ENCODE results near the gene SCGB1C2. TPM values are rescaled to one million over a fixed set of nuclear protein-coding genes. Genes with fewer than 3 reads are reported as not detected.

The SCGB1C2 gene
- total and polyA plus RNA-seq, 2 donors (not counting 3 experiments of a cell fraction or from before 2014, with no cell fraction given), result not detected

GRCh38 chr17:143785-144281 lies 6.5 kb downstream of the SCGB1C2 start:
- Histone ChIP-seq H3K4me2 (ENCODE audit: insufficient read depth, low read length) (no peak overlapping the region), H3K9me1 (replicated peaks; ENCODE audit: control insufficient read depth, extremely low read depth, insufficient read depth, low read length) (no peaks in the 10 kb centered on the region), H3K4me3 (replicated peaks in 1 of 3; ENCODE audit: insufficient read depth in 1 of 3, low read depth in 1 of 3, low read length in 3 of 3) (no peak overlapping the region), H3K9me3 (replicated peaks; ENCODE audit: control insufficient read depth, insufficient read depth, low read length) (no peaks in the 10 kb centered on the region), H3K79me2 (ENCODE audit: control insufficient read depth, insufficient read depth, low read length) (no peaks in the 10 kb centered on the region), H3K27ac (ENCODE audit: insufficient read depth, low read depth, low read length) (no peak overlapping the region), H4K20me1 (replicated peaks; ENCODE audit: control insufficient read depth, extremely low read depth, insufficient read depth, low read length) (no peaks in the 10 kb centered on the region), H3K4me1 (ENCODE audit: control insufficient read depth, extremely low read depth, insufficient read depth, low read length) (no peaks in the 10 kb centered on the region), H3K36me3 (ENCODE audit: control insufficient read depth in 2 of 2, extremely low read depth in 1 of 2, insufficient read depth in 2 of 2, low read length in 2 of 2) (no peaks in the 10 kb centered on the region), H3K9ac (replicated peaks; ENCODE audit: extremely low read depth, insufficient read depth, low read length) (no peak overlapping the region), H2AFZ (ENCODE audit: low read depth, low read length) (peak overlapping the region; percentile 68), H3K27me3 (ENCODE audit: control insufficient read depth in 2 of 2, insufficient read depth in 2 of 2, low read length in 2 of 2) (no peaks in the 10 kb centered on the region)
- peak; percentile 73 for DNase-seq (ENCODE audit: low read depth, low spot score)
- CTCF ChIA-PET, result interaction anchor here (3.1 kb wide), 1 partner anchor 243 kb away, joined by 20 read pairs; no protein-coding TSS in a partner anchor
- intact Hi-C loops (cut with micrococcal nuclease), result loop anchor here (2.0 to 5.0 kb wide), 4 partner anchors 165 to 853 kb away; partner anchors contain the start of gene TIMM22
- TF ChIP-seq FOS (IDR thresholded peaks at IDR 0.05; ENCODE audit: borderline replicate concordance, insufficient read depth, low read length) (no peak), POLR2A (IDR thresholded peaks at IDR 0.05; ENCODE audit: low read depth, low read length) (no peak), JUN (IDR thresholded peaks at IDR 0.05; ENCODE audit: borderline replicate concordance, insufficient read depth, insufficient read length, low read depth) (no peak), MYC (IDR thresholded peaks at IDR 0.05; ENCODE audit: low read depth, low read length) (no peak), GATA2 (IDR thresholded peaks at IDR 0.05; ENCODE audit: insufficient read depth, insufficient read length, low read depth, low read length) (no peak), CTCF (IDR thresholded peaks at IDR 0.05; ENCODE audit: extremely low read depth in 1 of 2, insufficient read depth in 1 of 2, low read depth in 1 of 2, low read length in 2 of 2) (peak; percentile 73 to 87), MAX (IDR thresholded peaks at IDR 0.05; ENCODE audit: insufficient read depth, insufficient read length) (no peak), POLR2AphosphoS5 (IDR thresholded peaks at IDR 0.05; ENCODE audit: insufficient read depth, low read depth, low read length) (no peak), EZH2 (IDR thresholded peaks at IDR 0.05; ENCODE audit: borderline replicate concordance, low read depth, low read length, severe bottlenecking) (no peak)
- dilution Hi-C loops (cut with MboI; ENCODE audit: extremely low pct_ligation_motif_present, low sequenced_read_pairs), result no loop called here
- no peak for FAIRE-seq
- POLR2A ChIA-PET, result interaction anchor here (0.7 kb wide), 1 partner anchor 15 kb away, joined by 6 read pairs; no protein-coding TSS in a partner anchor
- no TSS peak for BruUV-seq (replicated peaks)
